Neural cell (in vitro differentiated cells): ENCODE measurements around the gene CGNL1.

Experiments used
- EZH2 ChIP-seq: fragments of 200-600, 300-800 bp; shearing (Covaris generic), sonication (generic); IDR thresholded peaks from 2 replicates; pipeline ENCODE4 v1.6.1; 2014; ENCODE audit warnings: antibody characterized with exemption, low read length, borderline replicate concordance, mild to moderate bottlenecking; ENCODE audit not compliant: insufficient read depth, poor library complexity, severe bottlenecking
- POLR2AphosphoS5 ChIP-seq: IDR thresholded peaks from 2 replicates; pipeline ENCODE4 v1.6.1; 2012
- TAF1 ChIP-seq: IDR thresholded peaks from 2 replicates; pipeline ENCODE4 v1.6.1; 2012; ENCODE audit warnings: low read depth
- TF ChIP-seq, protein P1 (sequence below): fragments of 450-650 bp; IDR thresholded peaks from 2 replicates; pipeline ENCODE4 v1.5.1; 2014; ENCODE audit warnings: antibody characterized with exemption, mild to moderate bottlenecking, moderate library complexity; ENCODE audit not compliant: poor library complexity, severe bottlenecking
- TF ChIP-seq, protein P2 (sequence below): IDR thresholded peaks from 2 replicates; pipeline ENCODE4 v1.6.1; 2012; ENCODE audit warnings: borderline replicate concordance

DNA sequence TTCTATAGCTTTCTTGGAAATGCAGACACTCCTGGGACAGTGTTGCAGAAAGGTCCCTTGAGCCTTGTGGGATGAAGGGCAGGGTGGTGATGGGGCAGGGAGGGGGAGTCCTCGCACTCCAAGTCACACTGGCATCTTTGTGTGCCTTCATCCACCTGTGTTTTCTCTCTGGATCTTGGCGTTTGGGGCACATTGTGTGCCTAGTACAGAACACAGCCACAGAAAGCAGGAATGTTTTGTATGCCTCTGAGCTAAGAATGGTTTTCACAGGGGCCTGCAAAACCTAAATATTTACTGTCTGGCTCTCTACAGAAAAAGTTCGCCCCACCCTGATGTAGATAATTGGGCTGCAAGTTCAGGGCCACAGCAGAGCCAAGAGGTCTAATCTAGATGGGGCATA is 221.1 kb downstream of the CGNL1 start:
- TF ChIP-seq, protein P1, sequence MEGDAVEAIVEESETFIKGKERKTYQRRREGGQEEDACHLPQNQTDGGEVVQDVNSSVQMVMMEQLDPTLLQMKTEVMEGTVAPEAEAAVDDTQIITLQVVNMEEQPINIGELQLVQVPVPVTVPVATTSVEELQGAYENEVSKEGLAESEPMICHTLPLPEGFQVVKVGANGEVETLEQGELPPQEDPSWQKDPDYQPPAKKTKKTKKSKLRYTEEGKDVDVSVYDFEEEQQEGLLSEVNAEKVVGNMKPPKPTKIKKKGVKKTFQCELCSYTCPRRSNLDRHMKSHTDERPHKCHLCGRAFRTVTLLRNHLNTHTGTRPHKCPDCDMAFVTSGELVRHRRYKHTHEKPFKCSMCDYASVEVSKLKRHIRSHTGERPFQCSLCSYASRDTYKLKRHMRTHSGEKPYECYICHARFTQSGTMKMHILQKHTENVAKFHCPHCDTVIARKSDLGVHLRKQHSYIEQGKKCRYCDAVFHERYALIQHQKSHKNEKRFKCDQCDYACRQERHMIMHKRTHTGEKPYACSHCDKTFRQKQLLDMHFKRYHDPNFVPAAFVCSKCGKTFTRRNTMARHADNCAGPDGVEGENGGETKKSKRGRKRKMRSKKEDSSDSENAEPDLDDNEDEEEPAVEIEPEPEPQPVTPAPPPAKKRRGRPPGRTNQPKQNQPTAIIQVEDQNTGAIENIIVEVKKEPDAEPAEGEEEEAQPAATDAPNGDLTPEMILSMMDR: no peak
- TF ChIP-seq POLR2AphosphoS5 (no peak), TAF1 (no peak), EZH2 (no peak)
- TF ChIP-seq, protein P2, sequence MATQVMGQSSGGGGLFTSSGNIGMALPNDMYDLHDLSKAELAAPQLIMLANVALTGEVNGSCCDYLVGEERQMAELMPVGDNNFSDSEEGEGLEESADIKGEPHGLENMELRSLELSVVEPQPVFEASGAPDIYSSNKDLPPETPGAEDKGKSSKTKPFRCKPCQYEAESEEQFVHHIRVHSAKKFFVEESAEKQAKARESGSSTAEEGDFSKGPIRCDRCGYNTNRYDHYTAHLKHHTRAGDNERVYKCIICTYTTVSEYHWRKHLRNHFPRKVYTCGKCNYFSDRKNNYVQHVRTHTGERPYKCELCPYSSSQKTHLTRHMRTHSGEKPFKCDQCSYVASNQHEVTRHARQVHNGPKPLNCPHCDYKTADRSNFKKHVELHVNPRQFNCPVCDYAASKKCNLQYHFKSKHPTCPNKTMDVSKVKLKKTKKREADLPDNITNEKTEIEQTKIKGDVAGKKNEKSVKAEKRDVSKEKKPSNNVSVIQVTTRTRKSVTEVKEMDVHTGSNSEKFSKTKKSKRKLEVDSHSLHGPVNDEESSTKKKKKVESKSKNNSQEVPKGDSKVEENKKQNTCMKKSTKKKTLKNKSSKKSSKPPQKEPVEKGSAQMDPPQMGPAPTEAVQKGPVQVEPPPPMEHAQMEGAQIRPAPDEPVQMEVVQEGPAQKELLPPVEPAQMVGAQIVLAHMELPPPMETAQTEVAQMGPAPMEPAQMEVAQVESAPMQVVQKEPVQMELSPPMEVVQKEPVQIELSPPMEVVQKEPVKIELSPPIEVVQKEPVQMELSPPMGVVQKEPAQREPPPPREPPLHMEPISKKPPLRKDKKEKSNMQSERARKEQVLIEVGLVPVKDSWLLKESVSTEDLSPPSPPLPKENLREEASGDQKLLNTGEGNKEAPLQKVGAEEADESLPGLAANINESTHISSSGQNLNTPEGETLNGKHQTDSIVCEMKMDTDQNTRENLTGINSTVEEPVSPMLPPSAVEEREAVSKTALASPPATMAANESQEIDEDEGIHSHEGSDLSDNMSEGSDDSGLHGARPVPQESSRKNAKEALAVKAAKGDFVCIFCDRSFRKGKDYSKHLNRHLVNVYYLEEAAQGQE: no peak
